VCaP (cell line): ENCODE data around the gene NETO2.
"Not testable (repeated sequence)": the region's sequence is repeated elsewhere in the genome, so short reads cannot be mapped to it uniquely, and the experiment has no call there.

Experiments
- H3K27ac ChIP-seq: fragments of 450-650 bp; 2 replicates; pipeline ENCODE4 v1.5.1; 2017
- TF ChIP-seq, protein P1 (sequence below): fragments of 450-650 bp; conservative IDR thresholded peaks from 2 replicates; pipeline ENCODE4 v1.5.1; 2017; ENCODE audit warnings: mild to moderate bottlenecking, moderate library complexity

NETO2 gene

DNA sequence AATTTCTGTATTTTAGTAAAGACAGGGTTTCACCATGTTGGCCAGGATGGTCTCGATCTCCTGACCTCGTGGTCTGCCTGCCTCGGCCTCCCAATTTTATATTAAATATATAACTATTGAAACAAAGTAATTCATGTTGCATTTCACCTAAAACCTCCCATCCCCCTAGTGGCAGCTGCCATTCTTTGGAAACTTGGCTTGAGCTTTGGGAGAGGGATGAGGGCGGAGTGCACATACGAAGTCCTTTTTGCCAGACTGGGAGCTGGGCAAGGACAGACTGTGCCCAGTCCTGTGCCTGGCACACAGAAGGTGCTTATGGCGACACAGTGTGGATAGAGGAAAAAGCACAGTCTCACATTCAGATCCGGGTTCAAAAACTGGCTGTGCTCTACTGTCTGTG lies 83.8 kb downstream of the NETO2 start:
- TF ChIP-seq, protein P1, sequence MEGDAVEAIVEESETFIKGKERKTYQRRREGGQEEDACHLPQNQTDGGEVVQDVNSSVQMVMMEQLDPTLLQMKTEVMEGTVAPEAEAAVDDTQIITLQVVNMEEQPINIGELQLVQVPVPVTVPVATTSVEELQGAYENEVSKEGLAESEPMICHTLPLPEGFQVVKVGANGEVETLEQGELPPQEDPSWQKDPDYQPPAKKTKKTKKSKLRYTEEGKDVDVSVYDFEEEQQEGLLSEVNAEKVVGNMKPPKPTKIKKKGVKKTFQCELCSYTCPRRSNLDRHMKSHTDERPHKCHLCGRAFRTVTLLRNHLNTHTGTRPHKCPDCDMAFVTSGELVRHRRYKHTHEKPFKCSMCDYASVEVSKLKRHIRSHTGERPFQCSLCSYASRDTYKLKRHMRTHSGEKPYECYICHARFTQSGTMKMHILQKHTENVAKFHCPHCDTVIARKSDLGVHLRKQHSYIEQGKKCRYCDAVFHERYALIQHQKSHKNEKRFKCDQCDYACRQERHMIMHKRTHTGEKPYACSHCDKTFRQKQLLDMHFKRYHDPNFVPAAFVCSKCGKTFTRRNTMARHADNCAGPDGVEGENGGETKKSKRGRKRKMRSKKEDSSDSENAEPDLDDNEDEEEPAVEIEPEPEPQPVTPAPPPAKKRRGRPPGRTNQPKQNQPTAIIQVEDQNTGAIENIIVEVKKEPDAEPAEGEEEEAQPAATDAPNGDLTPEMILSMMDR: no peak
- no peak overlapping the region for H3K27ac ChIP-seq

DNA sequence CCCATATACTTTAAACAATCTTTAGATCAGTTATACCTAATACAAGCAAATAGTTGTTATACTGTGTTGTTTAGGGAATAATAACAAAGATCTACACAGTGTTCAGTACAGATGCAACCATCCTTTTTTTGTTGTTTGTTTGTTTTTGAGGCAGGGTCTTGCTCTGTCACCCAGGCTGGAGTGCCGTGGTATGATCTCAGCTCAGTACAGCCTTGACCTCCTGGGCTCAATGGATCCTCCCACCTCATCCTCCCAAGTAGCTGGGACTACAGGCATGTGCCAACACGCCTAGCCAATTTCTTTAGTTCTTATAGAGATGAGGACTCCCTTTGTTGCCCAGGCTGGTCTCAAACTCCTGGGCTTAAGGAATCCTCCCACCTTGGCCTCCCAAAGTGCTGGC lies 84.6 kb downstream of the NETO2 start:
- not testable (repeated sequence) for H3K27ac ChIP-seq

DNA sequence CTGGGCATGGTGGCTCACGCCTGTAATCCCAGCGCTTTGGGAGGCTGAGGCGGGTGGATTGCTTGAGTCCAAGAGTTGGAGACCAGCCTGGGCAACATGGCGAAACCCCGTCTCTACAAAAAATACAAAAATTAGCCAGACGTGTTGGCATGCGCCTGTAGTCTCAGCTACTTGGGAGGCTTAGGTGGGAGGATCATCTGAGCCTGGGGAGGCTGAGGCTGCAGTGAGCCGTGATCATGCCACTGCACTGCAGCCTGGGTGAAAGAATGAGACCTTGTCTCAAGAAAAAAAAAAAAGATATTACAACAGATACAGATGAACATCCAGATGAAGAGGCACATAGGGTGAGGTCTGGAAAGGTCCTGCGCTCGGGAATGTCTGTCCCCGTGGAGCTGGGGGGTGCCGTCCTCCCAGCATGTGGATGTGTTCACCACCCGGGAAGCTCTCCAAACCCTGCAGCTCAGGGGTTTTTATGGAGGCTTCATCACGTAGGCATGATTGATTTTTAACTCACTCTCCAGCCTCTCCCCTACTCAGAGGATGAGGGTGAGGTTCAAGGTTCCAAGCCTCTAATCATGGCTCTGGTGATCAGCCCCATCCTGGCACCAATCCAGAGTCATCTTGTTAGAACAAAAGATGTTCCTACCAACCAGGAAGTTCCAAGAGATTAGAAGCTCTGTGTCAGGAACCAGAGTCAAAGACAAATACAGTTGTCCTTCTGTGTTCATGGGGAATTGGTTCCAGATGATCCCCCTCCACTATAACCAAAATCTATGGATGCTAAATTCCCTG lies 85.3 kb downstream of the NETO2 start:
- H3K27ac ChIP-seq: no peak overlapping the region
- TF ChIP-seq, protein P1: no peak

DNA sequence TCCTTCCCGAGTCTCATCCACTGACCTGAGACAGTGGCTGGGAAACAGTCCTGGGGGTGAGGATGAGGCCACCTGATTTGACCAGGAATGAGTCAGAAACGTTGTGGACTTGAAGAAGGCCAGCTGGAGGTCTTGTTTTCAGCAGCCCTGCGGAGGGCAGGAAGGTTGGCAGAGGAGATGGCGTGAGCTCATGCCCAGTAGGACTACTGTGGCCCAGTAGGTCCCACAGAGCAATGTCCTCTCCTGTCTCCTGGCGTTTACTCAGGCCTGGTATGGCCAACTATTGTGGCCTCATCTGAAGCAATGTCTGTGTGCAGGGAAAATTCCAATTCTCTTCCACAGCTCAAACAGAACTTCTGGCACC lies 86.1 kb downstream of the NETO2 start:
- H3K27ac ChIP-seq: no peak overlapping the region
- TF ChIP-seq, protein P1: no peak

DNA sequence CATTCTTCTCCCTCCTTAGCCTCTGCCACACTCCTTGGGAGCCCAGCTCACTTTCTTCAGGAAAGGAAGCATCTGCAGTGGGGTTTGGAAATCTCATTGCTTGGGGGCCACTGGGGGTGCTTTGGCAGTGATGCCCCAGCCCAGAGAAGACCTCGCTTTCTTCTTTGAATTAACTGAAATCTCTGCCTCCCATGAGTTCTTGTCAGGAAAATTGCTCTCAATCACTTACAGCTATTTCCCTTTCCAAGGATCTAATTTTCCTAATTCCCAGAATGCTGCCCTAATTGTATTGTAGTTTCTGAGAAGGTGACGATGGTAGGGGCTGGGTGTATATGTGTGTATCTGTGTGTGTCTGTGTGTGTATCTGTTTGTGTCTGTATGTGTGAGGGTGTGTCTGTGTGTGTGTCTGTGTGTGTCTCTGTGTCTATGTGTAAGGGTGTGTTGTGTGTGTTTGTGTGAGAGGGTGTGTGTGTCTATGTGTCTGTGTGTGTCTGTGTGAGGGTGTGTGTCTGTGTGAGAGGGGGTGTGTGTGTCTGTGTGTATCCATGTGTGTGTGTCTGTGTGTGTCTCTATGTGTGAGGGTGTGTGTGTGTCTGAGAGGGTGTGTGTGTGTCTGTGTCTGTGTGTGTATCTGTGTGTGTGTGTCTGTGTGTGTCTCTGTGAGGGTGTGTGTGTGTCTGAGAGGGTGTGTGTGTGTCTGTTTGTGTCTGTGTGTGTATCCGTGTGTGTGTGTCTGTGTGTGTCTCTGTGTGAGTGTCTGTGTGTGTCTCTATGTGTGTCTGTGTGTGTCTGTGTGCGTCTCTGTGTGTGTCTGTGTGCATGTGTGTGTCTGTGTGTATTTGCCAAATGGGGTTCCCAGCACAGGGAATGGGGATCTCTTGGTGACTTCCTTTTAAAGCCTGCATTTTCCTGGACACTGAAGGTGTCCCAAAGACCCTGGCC lies 86.8 kb downstream of the NETO2 start:
- TF ChIP-seq, protein P1: no peak
- no peak overlapping the region for H3K27ac ChIP-seq

DNA sequence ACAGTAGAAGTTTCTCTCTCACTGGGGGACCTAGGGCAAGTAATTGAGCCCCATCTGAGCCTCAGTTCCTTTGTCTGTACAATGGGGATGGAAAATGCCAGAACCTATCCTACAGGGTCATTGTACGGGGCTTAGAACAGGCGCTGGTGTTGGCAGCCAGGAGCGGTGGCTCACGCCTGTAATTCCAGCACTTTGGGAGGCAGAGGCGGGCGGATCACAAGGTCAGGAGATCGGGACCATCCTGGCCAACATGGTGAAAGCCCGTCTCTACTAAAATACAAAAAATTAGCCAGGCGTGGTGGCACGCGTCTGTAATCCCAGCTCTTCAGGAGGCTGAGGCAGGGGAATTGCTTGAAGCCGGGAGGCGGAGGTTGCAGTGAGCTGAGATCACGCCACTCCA lies 87.7 kb downstream of the NETO2 start:
- not testable (repeated sequence) for H3K27ac ChIP-seq

DNA sequence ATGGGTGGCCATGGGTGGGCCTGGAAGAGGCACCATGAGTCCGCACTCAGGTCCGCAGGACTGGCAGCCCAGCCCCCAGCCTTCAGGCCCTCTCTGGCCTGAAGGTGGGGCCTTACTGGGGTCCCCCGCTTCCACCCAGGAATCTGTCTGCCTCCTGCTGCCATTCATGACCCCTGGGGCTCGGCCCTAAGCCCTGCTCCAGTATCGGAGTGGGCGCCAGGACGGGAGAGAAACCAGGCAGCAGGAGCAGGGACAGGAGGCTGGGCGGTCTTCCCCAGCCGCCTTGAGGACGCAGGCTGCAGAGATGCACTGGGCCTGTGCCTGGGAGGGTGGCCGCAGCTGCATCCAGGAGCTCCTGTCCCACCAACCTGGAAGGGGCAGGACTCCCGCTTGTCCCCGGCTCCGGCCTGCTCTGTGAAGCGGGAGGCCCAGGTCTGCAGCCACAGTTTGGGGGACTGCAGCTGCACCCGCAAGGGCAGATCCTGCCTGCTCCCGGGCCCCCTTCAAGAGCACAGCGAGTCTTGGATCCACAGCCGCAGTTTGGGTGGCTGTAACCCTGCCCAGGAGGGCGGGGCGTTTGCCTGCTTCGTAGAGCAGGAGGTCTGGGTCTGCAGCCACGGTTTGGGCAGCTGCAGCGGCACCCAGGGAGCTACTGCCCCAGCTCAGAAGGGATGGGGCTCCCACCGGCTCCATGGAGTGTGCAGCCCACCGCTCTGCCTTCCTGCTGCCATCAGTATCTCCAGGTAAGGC lies 88.4 kb downstream of the NETO2 start:
- H3K27ac ChIP-seq: no peak overlapping the region
- TF ChIP-seq, protein P1: no peak

DNA sequence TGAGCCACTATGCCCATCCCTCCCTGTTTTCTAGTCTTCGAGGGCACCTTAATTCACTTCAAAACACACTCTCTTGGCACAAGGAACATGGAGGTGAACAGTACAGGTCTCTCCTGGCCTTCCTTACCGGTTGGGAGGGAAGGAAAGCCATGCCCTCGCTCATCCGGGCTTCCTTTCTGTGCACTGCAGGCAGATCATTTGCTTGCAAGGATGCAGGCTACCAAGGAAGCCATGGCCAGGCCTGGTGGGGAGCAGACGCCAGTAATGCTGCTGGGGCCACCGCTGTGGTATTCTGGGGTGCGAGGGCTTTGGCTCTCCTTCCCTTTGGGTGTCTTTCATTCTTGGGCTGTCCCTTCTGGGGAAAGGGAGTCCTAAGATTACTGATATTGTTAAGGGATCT lies 89.4 kb downstream of the NETO2 start:
- TF ChIP-seq, protein P1: no peak
- no peak overlapping the region for H3K27ac ChIP-seq
